Measurements from ENCODE around the gene DOCK6.
A peak's percentile ranks its signal among the peaks of the same experiment; 100 is the strongest.

DOCK6 gene

DNA sequence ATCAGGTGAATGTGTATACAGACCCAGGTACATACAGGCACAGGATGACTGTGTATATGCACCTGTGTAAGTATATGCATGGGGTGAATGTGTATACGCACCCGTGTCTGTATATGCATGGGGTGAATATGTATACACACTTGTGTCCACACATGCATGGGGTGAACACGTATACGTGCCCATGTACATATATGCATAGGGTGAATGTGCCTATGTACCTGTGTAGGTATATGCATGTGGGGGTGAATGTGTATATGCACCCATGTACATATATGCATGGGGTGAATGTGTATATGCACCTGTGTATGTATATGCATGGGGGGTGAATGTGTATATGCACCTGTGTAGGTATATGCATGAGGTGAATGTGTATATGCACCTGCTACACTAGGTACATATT lies 29.8 kb downstream of the DOCK6 start:
- no peak for DNase-seq

DNA sequence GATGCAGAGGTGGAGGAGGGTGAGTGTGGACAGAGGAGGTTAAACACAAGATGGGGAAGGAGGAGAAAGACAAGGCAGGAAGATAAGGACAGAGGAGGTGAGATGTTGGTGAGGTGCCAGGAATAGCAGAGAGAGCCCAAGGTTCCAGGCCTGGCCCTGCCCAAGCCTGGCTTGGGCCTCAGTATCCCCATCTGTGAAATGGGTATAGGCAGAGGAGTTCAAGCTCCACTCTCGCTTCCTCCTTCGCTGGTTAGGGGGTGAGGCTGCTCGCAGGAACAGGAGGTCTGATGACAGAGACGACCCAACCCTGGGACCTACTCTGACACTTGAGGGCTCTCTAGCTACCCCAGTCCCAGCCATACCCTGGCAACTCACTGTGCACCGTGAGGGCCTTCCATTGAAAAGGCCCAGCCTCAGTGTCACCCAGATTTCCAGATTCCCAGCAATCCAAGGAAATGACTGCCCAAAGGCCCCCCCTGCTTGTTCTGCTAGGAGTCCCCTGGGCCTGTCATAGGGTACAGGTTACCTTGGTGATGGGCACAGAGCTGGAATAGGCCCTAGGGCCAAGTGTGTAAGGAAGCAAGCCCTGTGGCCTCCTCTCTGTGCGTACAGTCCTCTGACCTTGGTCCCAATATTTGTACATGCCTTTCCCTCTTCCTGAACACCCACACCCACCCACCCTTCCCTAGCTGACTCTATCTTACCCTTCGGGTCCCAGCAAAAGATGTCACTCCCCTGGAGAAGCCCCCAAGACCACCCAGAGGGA lies 31.5 kb downstream of the DOCK6 start:
- TF ChIP-seq POLR2A (IDR thresholded peaks at IDR 0.05; ENCODE audit: low read length): no peak
- no peak for TF ChIP-seq GATA1 (IDR thresholded peaks at IDR 0.05; ENCODE audit: low read depth, low read length)
- DNase-seq: no peak

More for the DNA sequence above, 29.8 kb downstream of the DOCK6 start:
- TF ChIP-seq POLR2A (IDR thresholded peaks at IDR 0.05; ENCODE audit: low read length) (no peak), GATA1 (IDR thresholded peaks at IDR 0.05; ENCODE audit: low read depth, low read length) (no peak)

DNA sequence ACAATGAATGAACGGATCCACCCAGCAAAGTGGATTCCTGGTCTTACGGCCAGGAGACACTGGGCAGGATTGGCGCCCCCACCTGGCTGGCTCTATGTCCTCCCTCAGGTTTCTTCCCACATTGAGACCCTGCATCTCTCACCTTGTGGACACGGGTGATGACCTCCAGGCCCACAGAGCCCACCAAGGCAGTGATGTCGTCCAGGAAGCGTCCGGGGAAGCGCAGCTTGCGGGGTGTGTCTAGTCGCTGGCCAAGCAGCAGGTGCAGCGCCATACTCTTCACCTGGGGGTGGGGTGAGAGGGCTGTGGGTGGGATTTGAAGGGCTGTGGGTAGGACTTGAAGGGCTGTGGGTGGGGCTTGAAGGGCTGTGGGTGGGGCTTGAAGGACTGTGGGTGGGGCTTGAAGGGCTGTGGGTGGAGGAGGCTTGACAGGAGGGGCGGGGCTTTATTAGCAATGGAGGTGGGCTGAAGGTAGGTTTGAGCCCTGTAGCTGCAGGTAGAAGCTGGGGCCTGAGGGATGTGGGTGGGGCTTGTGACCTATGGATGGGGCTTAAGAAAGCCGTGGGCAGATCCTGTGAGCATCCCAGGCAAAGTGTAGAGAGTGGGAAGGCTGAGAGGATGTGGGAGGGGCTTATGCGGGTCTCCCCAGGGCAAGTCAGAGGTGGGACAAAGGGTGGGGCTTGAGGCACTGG lies 35.0 kb downstream of the DOCK6 start:
- no peak for TF ChIP-seq GATA1 (IDR thresholded peaks at IDR 0.05; ENCODE audit: low read depth, low read length)
- no peak for DNase-seq

DNA sequence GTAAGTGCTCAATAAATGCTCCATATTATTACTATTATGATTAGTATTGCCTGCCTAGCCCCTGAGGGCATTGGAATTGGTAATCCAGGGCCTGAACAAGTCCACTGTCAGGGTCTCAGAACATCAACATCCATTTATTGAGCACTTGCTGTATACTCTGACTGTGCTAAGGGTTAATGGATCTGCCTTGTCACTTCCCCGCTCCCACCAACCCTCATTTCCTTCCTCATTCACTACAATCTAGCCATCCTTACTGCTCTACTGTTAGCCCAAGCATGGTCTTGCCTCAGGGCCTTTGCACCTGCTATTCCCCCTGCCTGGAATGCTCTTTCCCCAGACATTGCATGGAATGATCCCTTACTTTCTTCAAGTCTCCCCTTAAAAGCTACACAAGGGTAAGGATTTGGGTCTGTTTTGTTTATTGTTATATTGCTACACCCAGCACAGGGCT lies 35.6 kb downstream of the DOCK6 start:
- TF ChIP-seq GATA1 (IDR thresholded peaks at IDR 0.05; ENCODE audit: low read depth, low read length) (no peak), POLR2A (IDR thresholded peaks at IDR 0.05; ENCODE audit: low read length) (no peak)

DNA sequence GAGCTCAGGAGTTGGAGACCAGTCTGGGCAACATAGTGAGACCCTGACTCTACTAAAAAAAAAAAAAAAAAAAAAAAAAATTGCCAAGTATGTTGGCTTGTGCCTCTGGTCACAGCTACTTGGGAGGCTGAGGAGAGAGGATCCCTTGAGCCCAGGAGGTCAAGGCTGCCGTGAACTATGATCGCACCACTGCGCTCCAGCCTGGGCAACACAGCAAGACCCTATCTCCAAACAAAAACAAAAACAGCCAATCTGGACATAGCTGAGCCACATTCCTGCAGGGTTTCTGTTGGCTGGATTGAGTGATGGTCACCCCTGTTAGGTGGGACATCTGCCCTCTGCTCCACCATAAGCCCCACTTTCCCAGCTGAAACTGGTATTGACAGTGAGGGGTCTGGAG lies 36.5 kb downstream of the DOCK6 start:
- TF ChIP-seq POLR2A (IDR thresholded peaks at IDR 0.05; ENCODE audit: low read length) (no peak), GATA1 (IDR thresholded peaks at IDR 0.05; ENCODE audit: low read depth, low read length) (no peak)
- no peak for DNase-seq

More for the DNA sequence above, 35.6 kb downstream of the DOCK6 start:
- no peak for DNase-seq

DNA sequence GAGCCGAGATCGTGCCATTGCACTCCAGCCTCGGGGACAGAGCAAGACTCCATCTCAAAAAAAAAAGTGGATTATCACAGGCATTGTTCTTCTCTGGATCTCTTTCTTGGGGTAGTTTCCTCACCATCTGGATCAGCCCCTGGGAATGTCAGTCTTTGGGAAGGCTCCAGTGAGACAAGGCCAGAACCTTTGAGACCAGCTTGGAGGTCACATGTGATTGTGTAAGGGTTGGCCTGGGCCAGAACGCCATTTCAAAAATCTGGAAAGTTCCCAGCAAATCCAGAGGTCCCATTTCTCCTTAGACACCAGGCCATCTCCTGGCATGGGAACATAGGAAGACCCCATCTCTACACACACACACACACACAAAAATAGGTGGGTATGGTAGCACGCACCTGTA lies 37.2 kb downstream of the DOCK6 start:
- no peak for DNase-seq
- no peak for TF ChIP-seq GATA1 (IDR thresholded peaks at IDR 0.05; ENCODE audit: low read depth, low read length)
- no peak for TF ChIP-seq POLR2A (IDR thresholded peaks at IDR 0.05; ENCODE audit: low read length)

DNA sequence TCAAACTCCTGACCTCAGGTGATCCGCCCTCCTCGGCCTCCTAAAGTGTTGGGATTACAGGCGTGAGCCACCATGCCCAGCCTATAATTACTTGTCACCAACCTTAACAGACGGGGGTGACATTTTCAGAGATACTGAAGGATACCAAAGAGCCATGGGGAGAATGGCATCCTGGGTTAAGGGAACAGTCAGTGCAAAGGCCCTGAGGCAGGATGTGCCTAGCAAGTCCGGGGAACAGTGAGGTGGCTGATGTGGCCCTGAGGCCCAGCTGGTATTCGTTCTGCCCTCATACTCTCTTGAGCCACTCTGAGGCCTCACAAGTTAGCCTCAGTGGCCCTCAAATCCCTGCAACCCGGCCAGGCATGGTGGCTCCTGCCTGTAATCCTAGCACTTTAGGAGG lies 37.9 kb downstream of the DOCK6 start:
- no peak for DNase-seq
- no peak for TF ChIP-seq GATA1 (IDR thresholded peaks at IDR 0.05; ENCODE audit: low read depth, low read length)
- TF ChIP-seq POLR2A (IDR thresholded peaks at IDR 0.05; ENCODE audit: low read length): no peak

DNA sequence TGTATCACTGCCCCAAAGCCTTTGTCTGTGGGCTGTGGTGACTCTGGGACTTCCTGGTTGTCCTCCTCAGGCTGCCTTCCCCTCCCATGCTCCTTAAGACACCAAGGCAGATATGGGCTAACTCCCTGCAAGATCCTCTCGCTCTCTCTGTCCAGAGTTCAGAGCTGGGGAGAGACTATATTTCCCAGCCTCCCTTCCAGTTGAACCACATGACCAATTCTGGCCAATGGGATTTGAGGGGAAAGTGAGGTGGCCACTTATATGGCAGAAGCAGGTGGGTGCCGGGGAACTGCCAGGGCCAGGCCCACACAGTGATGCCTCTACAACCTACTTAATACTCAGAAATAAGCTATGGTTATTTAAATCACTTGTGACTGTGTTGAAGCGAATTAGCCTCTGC lies 39.1 kb downstream of the DOCK6 start:
- no peak for DNase-seq
- TF ChIP-seq POLR2A (IDR thresholded peaks at IDR 0.05; ENCODE audit: low read length) (no peak), GATA1 (IDR thresholded peaks at IDR 0.05; ENCODE audit: low read depth, low read length) (no peak)

DNA sequence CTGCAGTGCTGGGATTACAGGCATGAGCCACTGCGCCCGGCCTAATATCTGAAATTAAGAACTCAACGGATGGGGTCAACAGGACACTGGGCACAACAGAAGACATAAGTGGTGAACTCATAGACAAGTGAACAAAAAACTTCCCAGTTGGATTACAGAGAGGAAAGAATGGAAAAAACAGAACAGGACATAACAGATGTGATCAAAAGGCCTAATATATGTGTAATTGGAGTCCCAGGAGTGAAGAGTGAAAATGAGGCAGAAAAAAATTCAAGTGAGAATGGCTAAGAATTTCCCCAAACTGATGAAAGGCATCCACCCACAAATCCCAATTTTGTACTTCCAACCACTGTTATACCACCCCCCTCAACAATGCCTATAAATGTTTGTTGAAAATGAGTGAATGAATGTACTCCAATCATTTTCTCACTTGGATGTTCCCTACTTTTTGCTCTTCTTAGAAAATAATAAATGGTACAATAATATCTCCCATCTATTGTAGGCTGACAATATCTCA lies 41.2 kb downstream of the DOCK6 start:
- no peak for DNase-seq
- TF ChIP-seq POLR2A (IDR thresholded peaks at IDR 0.05; ENCODE audit: low read length): no peak
- TF ChIP-seq GATA1 (IDR thresholded peaks at IDR 0.05; ENCODE audit: low read depth, low read length): no peak

DNA sequence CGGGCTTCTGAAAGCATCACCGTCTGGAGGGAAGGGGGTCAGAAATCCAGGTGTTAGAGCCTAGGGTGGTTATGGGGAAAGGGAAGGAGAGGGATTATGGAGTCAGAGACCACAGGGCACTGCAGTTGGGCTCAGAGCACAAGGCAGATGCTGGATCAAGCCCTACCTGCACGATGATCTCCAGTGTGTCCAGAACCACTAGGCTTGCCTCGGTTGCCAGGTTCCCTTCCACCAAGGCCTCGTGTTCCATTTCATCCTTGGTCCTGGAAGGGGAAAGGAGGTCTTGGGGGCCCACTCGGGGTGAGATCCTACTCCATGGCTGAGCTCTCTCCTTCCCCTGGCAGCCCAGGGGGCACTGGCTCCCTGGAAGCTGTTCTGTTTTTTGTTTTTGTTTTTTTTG lies 47.9 kb downstream of the DOCK6 start:
- no peak for DNase-seq
- TF ChIP-seq GATA1 (IDR thresholded peaks at IDR 0.05; ENCODE audit: low read depth, low read length) (no peak), POLR2A (IDR thresholded peaks at IDR 0.05; ENCODE audit: low read length) (no peak)

DNA sequence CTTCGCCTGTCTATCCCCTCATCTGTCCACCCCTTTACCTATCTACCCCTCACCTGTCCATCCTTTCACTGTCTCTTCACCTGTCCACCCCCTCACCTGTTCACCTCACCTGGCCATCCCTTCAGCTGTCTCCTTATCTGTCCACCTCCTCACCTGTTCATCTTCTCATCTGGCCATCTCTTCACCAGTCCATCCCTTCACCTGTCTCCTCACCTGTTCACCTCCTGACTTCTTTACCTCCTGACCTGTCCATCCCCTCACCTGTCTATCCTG lies 51.7 kb downstream of the DOCK6 start:
- TF ChIP-seq GATA1 (IDR thresholded peaks at IDR 0.05; ENCODE audit: low read depth, low read length) (no peak), POLR2A (IDR thresholded peaks at IDR 0.05; ENCODE audit: low read length) (no peak)
- DNase-seq: no peak

DNA sequence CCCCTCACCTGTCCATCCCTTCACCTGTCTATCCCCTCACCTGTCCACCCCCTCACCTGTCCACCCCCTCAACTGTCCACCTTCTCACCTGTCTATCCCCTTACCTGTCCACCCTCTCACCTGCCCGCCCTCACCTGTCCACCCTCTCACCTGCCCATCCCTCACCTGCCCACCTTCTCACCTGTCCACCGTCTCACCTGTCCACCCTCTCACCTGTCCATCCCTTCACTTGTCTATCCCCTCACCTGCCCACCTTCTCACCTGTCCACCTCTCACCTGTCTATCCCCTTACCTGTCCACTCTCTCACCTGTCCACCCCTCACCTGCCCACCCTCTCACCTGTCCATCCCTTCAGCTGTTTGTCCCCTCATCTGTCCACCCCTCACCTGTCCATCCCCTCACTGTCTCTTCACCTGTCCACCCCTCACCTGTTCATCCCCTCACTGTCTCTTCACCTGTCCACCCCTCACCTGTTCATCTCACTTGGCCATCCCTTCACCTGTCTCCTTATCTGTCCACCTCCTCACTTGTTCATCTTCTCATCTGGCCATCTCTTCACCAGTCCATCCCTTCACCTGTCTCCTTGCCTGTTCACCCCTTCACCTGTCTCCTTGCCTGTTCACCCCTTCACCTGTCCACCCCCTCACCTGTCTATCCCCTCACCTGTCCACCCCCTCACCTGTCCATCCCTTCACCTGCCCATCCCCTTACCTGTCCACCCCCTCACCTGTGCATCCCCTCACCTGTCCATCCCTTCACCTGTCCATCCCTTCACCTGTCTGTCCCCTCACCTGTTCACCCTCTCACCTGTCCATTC lies 52.3 kb downstream of the DOCK6 start:
- TF ChIP-seq POLR2A (IDR thresholded peaks at IDR 0.05; ENCODE audit: low read length) (no peak), GATA1 (IDR thresholded peaks at IDR 0.05; ENCODE audit: low read depth, low read length) (no peak)
- DNase-seq: peak in 1 of 2 experiments; percentile 76

DNA sequence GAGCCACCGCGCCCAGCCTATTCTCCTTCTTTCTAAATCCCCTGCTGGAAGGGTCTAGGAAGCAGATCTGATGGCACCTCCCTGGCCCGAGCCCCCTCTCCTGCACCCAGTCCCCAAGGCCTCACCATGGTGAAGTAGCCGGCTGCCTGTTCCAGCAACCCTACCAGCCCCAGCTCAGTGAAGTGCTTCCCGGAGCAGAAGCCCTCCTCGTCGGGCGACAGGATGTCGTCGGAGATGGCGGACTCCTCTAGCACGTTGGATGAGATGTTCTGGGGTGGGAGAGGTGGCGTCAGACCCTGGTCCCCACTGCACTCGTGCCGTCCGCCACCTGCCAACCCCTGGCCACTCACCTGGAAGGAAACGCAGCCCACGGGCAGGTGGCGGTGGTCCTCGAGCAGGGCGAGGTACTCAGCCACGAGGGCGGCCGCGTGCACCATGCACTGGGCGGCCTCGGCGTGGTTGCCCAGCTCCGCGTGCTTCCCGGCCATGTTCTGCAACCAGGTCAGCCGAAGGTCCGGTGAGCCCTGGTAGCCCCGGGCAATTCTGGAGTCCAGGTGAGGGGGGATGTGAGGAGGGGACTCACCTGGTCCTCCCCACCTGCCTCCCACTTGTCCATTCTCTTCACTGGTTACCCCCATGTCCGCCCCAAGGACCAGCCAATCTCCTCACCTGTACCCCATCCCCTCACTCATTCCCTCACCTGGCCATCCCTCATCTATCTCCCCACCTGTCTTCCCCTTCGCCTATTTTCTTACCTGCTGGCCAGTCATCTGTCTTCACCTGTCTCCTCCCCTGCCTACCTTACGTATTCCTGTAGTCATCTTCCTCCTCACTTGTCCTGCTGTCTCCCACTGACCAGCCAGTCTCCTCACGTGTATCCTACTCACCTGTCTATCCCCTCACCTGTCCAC lies 53.5 kb downstream of the DOCK6 start:
- TF ChIP-seq GATA1 (IDR thresholded peaks at IDR 0.05; ENCODE audit: low read depth, low read length): no peak
- no peak for TF ChIP-seq POLR2A (IDR thresholded peaks at IDR 0.05; ENCODE audit: low read length)

More for the DNA sequence above, 53.5 kb downstream of the DOCK6 start:
- DNase-seq: peak in 1 of 2 experiments; percentile 65

All from erythroblast (primary cell).